HFF-Myc (cell line): ENCODE results near the gene CD200.
"Not testable (repeated sequence)": the region's sequence is repeated elsewhere in the genome, so short reads cannot be mapped to it uniquely, and the experiment has no call there.

Experiments
- DNase-seq: peaks from one replicate; pipeline ENCODE4 v3.0.0-alpha.2; 2011; ENCODE audit warnings: low read depth; ENCODE audit errors: extremely low read depth
- H3K4me3 ChIP-seq: replicated peaks from 2 replicates; pipeline ENCODE4 v1.5.1; 2011; ENCODE audit warnings: low read depth, mild to moderate bottlenecking, control low read depth, low read length
- CTCF ChIP-seq: IDR thresholded peaks from 2 replicates; pipeline ENCODE4 v1.5.1; 2012; ENCODE audit warnings: mild to moderate bottlenecking, low read depth, low read length, control low read depth; ENCODE audit errors: missing control alignments

The CD200 gene

GRCh38 chr3:112376241-112376911 lies 43.4 kb downstream of the CD200 start:
- DNase-seq, result no peak
- no peak for TF ChIP-seq CTCF
- no peak overlapping the region for H3K4me3 ChIP-seq

- DNase-seq, result no peak
- TF ChIP-seq CTCF, result no peak
- no peak overlapping the region for H3K4me3 ChIP-seq
Observed at GRCh38 chr3:112376992-112377391, 44.0 kb downstream of the CD200 start.

GRCh38 chr3:112377568-112378071 lies 44.7 kb downstream of the CD200 start:
- H3K4me3 ChIP-seq, result no peak overlapping the region
- DNase-seq, result no peak
- no peak for TF ChIP-seq CTCF

- H3K4me3 ChIP-seq, result not testable (repeated sequence)
Observed at GRCh38 chr3:112378347-112378746, 45.4 kb downstream of the CD200 start.

GRCh38 chr3:112379020-112379690 lies 46.2 kb downstream of the CD200 start:
- no peak overlapping the region for H3K4me3 ChIP-seq
- no peak for DNase-seq
- no peak for TF ChIP-seq CTCF

More at GRCh38 chr3:112378347-112378746, 45.4 kb downstream of the CD200 start:
- not testable (repeated sequence) for DNase-seq

- TF ChIP-seq CTCF, result no peak
- DNase-seq, result no peak
- no peak overlapping the region for H3K4me3 ChIP-seq
Observed at GRCh38 chr3:112381673-112382542, 49.0 kb downstream of the CD200 start.

- no peak for TF ChIP-seq CTCF
- no peak for DNase-seq
- H3K4me3 ChIP-seq, result no peak overlapping the region
Observed at GRCh38 chr3:112382543-112383160, 49.7 kb downstream of the CD200 start.
